Right atrium auricular region (tissue), 2 donors: ENCODE measurements around the gene LCLAT1. TPM values are rescaled to one million over a fixed set of nuclear protein-coding genes. Genes with fewer than 3 reads are reported as not detected.

ENCODE experiments used
- DNase-seq: peaks from one replicate; pipeline ENCODE4 v3.0.0-alpha.2; 2019; ENCODE audit warnings: low spot score
- H3K27ac ChIP-seq, 2 donors: fragments of 200-600 bp; sonication (generic); 1 replicate in 1 of 2; 2 replicates in 1 of 2; pipeline ENCODE4 v1.5.1; 2016 to 2019
- H3K27me3 ChIP-seq, 2 donors: fragments of 200-600 bp; sonication (generic); one replicate each; pipeline versions ENCODE4 v1.5.1 to v1.6.0; 2017 to 2019
- H3K36me3 ChIP-seq: fragments of 200-600 bp; sonication (generic); one replicate; pipeline ENCODE4 v1.5.1; 2016
- H3K4me1 ChIP-seq, 2 donors: fragments of 200-600 bp; sonication (generic); one replicate each; pipeline versions ENCODE4 v1.5.1 to v1.6.0; 2017 to 2019
- H3K4me3 ChIP-seq, 2 donors: fragments of 200-600 bp; sonication (generic); 1 replicate in 1 of 2; 2 replicates in 1 of 2; pipeline ENCODE4 v1.5.1; 2017 to 2019; ENCODE audit warnings: mild to moderate bottlenecking in 1 of 2, moderate library complexity in 1 of 2
- H3K9me3 ChIP-seq, 2 donors: fragments of 200-600 bp; sonication (generic); one replicate each; pipeline ENCODE4 v1.5.1; 2019
- total RNA-seq, 2 donors: library from RNA; depleted of rRNA; stranded (reverse); fragments of >200 nt; gene quantifications; one replicate each; pipeline ENCODE4 v1.1.0, GENCODE V29; 2016
- TF ChIP-seq, protein P1 (sequence below), 2 donors: fragments of 200-600 bp; sonication (generic); IDR thresholded peaks; one replicate each; pipeline ENCODE4 v1.5.1; 2019; ENCODE audit warnings: antibody characterized with exemption in 2 of 2

LCLAT1 gene
- total RNA-seq, 2 donors from 2014 or later = 13.2 to 14.3 TPM

DNA sequence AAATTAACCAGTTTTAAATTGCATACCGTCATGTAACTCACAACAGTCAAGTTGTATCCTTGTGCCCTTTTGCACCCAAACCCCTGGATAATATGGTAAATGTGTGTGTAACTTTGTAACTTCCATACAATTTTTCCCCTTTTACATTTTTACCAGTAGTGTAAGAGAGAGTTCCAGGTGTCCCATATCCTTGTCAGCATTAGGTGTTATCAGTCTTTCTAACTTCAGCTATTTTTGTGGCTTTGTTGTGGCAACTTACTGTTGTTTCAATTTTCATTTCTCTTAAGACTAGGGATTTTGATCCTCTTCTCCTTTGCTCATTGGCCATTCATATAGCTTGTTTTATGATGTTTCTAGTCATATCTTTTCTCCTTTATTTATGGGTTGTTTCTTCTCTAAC, 94.6 kb downstream of the LCLAT1 start:
- H3K4me1 ChIP-seq = no peaks in the 10 kb centered on the region
- no peak for DNase-seq
- no peaks in the 10 kb centered on the region for H3K27me3 ChIP-seq
- H3K27ac ChIP-seq = no peak overlapping the region
- TF ChIP-seq, protein P1, sequence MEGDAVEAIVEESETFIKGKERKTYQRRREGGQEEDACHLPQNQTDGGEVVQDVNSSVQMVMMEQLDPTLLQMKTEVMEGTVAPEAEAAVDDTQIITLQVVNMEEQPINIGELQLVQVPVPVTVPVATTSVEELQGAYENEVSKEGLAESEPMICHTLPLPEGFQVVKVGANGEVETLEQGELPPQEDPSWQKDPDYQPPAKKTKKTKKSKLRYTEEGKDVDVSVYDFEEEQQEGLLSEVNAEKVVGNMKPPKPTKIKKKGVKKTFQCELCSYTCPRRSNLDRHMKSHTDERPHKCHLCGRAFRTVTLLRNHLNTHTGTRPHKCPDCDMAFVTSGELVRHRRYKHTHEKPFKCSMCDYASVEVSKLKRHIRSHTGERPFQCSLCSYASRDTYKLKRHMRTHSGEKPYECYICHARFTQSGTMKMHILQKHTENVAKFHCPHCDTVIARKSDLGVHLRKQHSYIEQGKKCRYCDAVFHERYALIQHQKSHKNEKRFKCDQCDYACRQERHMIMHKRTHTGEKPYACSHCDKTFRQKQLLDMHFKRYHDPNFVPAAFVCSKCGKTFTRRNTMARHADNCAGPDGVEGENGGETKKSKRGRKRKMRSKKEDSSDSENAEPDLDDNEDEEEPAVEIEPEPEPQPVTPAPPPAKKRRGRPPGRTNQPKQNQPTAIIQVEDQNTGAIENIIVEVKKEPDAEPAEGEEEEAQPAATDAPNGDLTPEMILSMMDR (IDR thresholded peaks at IDR 0.05) = no peak
- no peaks in the 10 kb centered on the region for H3K36me3 ChIP-seq
- H3K4me3 ChIP-seq = no peak overlapping the region
- peaks cover 0 to 11% of the 10 kb centered on the region in 2 donors for H3K9me3 ChIP-seq

- peaks cover 0 to 9% of the 10 kb centered on the region in 2 donors for H3K9me3 ChIP-seq
- TF ChIP-seq, protein P1 (IDR thresholded peaks at IDR 0.05) = no peak
- no peaks in the 10 kb centered on the region for H3K4me1 ChIP-seq
- no peak overlapping the region for H3K4me3 ChIP-seq
- DNase-seq = no peak
- H3K36me3 ChIP-seq = no peaks in the 10 kb centered on the region
- no peak overlapping the region for H3K27ac ChIP-seq
- H3K27me3 ChIP-seq = no peaks in the 10 kb centered on the region
Observed at GRCh38 chr2:30545875-30546274, 98.8 kb downstream of the LCLAT1 start.

DNA sequence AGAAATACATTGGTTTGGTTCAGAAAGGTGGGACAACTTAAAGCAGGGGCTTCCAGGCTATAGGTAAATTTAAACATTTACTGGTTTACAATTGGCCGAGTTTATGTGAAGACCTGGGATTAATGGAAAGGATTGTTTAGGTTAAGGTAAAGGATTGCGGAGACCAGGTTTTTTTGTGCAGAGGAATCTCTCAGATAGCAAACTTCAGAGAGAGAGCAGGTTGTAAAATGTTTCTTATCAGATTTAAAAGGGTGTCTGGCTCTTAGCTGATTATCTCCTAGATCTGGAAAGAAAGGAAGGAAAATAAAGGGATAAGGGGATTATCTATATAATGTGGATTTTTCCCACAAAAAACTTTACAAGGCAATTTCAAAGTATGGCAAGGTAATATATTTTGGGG, 101.3 kb downstream of the LCLAT1 start:
- no peak for DNase-seq
- Histone ChIP-seq H3K4me3 (no peak overlapping the region), H3K27ac (no peak overlapping the region), H3K27me3 (no peaks in the 10 kb centered on the region), H3K4me1 (no peaks in the 10 kb centered on the region), H3K36me3 (no peaks in the 10 kb centered on the region), H3K9me3 (peaks cover 0 to 4% of the 10 kb centered on the region in 2 donors)
- TF ChIP-seq, protein P1 (IDR thresholded peaks at IDR 0.05) = no peak

- Histone ChIP-seq H3K4me1 (no peaks in the 10 kb centered on the region), H3K27me3 (no peaks in the 10 kb centered on the region), H3K27ac (no peak overlapping the region), H3K9me3 (peaks cover 0 to 4% of the 10 kb centered on the region in 2 donors), H3K36me3 (no peaks in the 10 kb centered on the region), H3K4me3 (no peak overlapping the region)
- no peak for DNase-seq
- TF ChIP-seq, protein P1 (IDR thresholded peaks at IDR 0.05) = no peak
Observed at GRCh38 chr2:30549096-30549495, 102.0 kb downstream of the LCLAT1 start.

DNA sequence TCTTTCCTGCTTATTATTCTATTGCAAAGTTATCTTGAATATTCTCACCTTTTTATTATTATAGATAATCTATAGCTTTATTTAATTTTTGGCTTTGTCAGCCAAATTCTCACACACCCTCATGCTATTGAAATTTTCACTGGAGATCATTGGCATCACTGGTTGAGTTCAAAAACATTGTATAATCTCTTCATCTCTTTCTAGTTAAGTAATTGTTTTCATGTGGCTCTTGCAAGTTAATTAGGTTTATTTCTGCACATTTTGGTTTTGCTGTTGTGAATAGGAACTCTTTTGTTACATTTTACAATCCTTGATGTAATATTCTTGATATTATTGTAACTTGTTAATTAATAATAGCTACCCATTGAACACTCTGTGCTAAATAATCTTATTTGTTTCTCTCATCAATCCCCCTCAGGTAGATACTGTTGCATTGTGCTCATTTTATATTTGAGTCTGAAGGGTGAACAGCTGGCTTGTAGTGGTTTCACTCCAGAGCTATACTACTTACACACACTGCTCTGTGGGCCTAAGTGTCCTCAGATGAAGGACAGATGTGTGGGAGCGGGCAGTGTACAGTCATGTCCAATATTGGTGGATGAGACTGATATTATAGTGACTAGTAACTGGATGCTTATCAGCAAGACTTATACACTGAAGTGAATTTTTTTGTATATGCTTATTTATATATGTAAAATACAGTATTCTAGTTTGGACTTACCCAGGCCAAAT, 112.7 kb downstream of the LCLAT1 start:
- H3K4me3 ChIP-seq = no peak overlapping the region
- TF ChIP-seq, protein P1 (IDR thresholded peaks at IDR 0.05) = no peak
- H3K27ac ChIP-seq = no peak overlapping the region
- H3K27me3 ChIP-seq = no peaks in the 10 kb centered on the region
- H3K36me3 ChIP-seq = no peaks in the 10 kb centered on the region
- H3K9me3 ChIP-seq = no peaks in the 10 kb centered on the region
- no peaks in the 10 kb centered on the region for H3K4me1 ChIP-seq
- DNase-seq = no peak

DNA sequence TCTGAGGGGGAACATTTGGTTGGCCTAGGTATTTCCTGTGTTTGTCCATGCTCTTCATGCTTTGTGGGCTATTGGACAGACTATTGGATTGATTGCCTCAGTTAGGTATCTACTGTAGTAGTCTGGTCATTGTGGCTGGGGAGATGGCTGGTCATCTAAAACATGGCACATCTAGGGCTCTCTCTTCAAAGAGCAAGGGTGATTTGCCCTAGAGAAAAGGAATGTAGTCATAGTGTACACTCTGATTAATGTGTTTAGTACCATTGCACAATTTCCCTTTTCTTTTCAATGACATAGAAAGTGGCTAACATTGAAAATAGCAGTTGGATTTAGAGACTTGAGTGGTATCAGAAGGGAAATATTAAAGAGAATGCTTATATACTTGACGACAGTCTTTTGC, 114.3 kb downstream of the LCLAT1 start:
- no peak overlapping the region for H3K4me3 ChIP-seq
- TF ChIP-seq, protein P1 (IDR thresholded peaks at IDR 0.05) = no peak

More for the DNA sequence above, 114.3 kb downstream of the LCLAT1 start:
- Histone ChIP-seq H3K27ac (no peak overlapping the region), H3K9me3 (no peaks in the 10 kb centered on the region), H3K36me3 (no peaks in the 10 kb centered on the region), H3K4me1 (no peaks in the 10 kb centered on the region), H3K27me3 (no peaks in the 10 kb centered on the region)
- DNase-seq = no peak
